NCI-H510A (cell line): ENCODE data around the gene CLDN1.

Source experiments
- DNase-seq: peaks from one replicate; lab custom pipeline; 2025; lab: John Stamatoyannopoulos, UW

The CLDN1 gene

DNA sequence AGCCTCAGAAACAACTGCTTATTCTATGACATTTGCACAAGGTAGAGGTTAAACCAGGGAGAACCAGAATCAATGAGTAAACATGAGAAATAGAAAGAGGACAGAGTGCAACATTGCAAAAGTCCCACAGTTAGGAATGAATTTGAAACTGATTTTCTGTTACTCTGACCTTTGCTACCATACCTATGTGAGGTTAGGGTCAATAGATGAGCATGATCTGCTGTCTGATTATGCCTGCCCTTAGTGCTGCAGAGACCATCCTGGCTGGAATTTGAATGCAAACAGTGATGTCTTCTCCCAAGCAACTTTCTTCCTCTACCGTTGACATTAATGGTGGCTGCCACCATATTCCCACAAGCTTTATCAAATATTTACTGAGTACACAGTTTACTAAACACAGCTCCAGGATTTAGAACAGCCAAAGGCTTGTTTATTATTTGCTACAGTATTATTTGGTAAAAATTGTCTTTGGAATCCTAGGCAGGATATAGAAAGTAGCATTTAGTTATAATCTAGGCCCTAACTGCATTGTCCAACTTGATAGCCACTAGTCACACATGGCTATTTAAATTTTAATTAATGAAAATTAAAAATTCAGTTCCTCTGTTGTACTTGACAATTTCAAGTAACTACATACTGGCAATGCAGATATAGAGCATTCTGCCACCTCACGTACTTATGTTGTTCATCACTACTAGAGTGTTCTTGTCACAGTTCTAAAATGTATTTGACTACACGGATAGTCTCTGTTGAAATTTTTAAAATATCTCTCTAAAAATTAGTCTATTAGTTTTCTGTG lies 8.9 kb upstream of the CLDN1 start:
- no peak for DNase-seq

- no peak for DNase-seq
These were observed 4.7 kb upstream of the CLDN1 start for GRCh38 chr3:190326930-190327329.

DNA sequence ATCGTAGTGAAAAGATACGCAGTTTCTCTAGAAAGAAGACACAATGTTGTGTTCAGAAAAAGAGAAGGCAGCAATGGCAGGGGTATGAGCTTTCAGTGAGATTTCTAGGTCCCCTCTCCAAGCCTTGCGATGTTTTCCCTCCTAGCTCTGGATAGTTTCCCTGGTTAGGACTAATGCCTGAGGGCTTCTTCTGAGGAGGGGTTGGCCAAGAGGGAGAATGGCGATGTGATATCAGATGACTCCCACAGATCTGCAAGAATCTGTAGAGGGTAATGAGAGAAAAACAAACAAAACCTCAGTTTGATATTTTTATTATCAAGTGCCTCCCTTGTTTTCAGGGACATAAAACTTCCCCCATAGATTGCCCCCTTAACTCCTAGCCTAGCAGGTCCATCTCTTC lies 4.1 kb upstream of the CLDN1 start:
- DNase-seq, result no peak

GRCh38 chr3:190325923-190326322 lies 3.7 kb upstream of the CLDN1 start:
- no peak for DNase-seq

- no peak for DNase-seq
These were observed 990 bp upstream of the CLDN1 start for GRCh38 chr3:190323246-190323626.

- no peak for DNase-seq
These were observed 479 bp upstream of the CLDN1 start for GRCh38 chr3:190322604-190323245.

DNA sequence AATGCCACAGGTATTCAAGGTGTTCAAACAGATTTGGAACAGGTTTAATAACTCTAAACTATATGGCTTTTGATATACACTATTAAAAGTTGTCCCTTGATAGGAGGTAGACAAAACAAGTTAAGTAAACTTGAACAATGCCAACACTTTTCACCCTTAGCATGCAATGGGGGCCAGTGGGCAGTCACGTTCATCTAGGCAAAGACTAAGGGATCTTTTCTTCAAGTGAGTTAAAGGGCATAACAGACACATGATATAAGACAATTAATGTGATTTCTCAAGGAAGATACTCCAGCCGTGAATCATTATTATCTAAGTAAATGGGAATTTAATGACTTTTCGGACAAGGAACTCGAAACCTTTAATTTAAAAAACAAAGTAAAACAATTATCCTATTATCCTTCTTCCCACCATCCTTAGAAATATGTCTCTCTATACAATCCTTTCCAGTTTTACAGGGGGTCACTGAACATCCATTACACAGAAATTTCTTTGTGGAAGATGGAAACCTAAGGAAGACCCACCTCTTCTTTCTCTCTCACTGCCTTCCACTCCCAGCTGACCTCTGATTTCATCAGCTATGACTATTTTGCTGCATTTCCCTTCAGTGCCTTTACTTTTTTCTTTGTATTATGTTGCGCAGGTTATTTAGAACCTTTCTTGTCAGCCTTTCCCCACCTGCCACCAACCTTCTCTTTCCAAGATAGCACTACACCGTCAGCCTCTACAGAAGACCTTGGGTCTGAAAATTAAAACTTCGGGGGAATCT lies 1.5 kb downstream of the CLDN1 start:
- no peak for DNase-seq

DNA sequence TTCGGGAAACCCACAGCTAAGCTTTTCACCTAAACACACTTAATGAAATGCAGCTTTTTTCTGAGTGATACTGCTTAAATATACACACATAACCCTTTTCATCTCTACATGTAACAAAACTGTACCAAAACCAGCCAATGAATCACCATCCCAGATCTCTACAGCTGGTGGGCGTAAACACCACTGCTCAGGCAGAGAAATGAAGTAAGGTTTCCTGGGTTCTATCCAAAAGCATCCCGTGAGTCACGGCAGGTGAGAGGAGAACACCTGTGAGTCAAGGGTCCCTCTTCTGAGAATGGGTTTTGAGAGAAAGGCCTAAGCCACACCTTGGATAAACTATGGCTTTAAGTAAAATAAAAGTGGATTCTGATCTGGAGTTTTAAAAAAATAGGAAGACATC lies 2.6 kb downstream of the CLDN1 start:
- no peak for DNase-seq

DNA sequence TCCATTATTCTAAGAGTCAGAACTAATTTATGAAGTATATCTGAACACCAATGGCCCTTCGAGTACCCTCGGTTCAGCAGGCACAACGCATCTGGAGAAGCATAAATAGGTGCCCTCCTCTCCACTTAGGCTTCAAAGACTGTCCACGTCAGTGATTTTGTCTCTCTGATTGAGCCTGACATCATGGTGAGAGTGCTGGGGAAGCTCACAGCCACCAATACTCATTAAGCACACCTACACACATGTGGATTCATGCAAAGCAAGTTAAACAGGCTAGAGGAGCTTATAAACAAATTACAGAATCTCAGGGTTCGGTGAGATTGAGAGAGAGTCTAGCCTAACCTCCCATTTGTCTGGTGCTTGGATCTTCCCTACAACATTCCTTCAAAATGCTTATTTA lies 3.6 kb downstream of the CLDN1 start:
- peak; percentile 20 for DNase-seq

GRCh38 chr3:190314741-190315140 lies 7.5 kb downstream of the CLDN1 start:
- DNase-seq, result no peak

GRCh38 chr3:190309414-190309813 lies 12.8 kb downstream of the CLDN1 start:
- no peak for DNase-seq

GRCh38 chr3:190308154-190308553 lies 14.1 kb downstream of the CLDN1 start:
- DNase-seq, result no peak

- no peak for DNase-seq
These were observed 15.1 kb downstream of the CLDN1 start for GRCh38 chr3:190307164-190307545.

DNA sequence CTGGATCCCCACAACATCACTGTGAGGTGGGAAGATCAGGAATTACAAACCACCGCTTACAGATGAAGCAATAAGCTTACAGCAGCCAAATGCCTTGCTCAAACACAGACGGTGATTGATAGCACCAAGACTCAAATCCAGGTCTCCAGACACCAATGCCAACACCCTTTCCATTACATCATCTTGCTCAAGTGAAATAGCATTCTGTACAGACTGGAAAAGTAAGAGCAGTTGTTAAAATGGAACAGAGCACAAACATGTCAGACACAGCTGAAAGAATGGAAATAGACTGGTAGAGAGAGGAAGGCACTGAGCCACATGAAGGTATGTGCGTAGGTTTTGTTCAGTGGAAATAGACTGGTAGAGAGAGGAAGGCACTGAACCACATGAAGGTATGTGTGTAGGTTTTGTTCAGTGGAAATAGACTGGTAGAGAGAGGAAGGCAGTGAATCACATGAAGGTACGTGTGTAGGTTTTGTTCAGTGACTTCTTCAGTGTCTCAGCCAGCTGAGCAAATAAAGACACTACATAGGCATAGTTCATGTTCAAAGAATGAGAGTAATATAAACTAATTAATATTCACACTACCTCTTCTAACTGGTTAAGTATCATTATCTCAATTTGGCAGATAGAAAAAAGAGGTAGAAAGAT lies 15.6 kb downstream of the CLDN1 start:
- DNase-seq, result peak; percentile 45

DNA sequence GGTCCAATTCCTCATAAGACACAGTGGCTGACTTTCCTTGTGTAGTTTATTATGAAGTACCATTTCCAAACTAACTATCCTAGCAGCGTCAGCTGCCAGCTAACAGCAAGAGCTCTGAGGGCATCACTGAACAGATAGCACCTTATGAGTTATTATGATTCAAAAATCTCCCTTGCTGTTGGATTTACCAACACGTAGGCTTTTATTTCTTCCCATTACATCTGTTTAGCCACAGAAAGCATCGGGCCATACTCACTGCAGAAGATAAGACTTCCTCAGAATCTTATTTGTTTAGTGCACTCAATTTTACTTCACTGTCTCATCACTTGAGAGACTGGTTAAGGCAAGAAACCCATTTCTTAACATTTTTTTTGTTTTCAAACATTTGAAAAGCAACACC lies 16.2 kb downstream of the CLDN1 start:
- DNase-seq, result no peak

- DNase-seq, result no peak
These were observed 16.8 kb downstream of the CLDN1 start for GRCh38 chr3:190305406-190305805.

GRCh38 chr3:190303884-190304283 lies 18.4 kb downstream of the CLDN1 start:
- no peak for DNase-seq

DNA sequence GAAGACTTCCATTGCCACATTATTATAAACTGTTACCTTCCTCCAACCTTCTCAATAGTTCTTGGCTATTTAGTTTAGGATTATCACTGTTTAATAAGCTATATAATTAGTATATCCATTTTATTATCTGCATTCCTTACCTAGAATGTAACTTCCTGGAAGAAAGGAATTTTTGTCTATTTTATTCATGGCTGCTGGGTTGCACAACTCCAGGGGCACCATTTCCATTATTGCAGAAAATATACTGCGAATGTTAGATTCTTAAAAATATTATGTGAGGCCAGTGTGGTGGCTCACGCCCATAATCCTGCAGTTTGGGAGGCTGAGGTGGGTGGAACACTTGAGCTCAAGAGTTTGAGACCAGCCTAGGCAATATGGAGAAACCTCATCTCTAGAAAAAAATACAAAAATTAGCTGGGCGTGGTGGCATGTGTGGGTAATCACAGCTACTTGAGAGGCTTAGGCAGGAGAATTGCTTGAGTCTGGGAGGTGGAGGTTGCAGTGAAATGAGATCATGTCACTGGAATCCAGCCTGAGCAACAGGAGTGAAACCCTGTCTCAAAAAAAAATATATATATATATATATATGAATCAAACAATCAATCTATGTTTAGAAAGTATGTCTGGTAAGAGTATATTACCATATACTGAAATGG lies 19.9 kb downstream of the CLDN1 start:
- no peak for DNase-seq

DNA sequence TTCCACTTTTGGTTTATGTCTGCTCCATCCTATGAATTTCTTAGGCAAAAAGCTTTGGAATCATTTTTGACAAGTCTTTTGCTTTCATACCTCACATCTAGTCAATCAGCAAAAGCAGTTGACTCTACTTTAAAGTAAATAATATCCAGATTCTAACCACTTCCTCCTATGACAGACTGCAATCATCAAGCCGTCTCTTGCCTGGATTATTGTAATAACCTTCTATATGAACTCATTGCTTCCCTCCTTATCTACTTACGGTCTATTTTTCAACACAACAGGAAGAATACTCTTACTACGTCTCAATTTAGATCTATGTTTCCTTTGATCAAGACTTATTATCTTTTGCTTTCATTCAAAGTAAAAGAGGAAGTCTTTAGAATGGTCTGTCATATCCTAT lies 20.7 kb downstream of the CLDN1 start:
- DNase-seq, result no peak

DNA sequence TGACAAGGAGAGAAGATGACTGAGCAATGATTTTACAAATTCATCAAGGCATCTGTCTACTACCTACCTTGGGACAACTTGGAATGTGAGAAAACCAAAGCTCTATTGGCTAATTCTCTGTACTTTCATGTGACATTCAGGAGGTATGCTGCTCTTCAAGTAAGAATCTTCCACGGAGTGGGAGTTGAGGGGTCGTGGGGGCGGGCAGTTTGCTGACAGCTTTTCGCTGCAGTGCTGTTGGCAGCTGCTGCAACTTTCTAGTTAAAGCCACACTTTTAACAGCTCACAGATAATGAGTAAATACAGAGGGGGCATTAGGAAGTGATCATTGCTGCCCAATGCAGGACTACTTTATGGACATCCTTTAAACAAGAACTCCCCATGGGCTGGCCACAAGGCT lies 22.3 kb downstream of the CLDN1 start:
- DNase-seq, result no peak

DNA sequence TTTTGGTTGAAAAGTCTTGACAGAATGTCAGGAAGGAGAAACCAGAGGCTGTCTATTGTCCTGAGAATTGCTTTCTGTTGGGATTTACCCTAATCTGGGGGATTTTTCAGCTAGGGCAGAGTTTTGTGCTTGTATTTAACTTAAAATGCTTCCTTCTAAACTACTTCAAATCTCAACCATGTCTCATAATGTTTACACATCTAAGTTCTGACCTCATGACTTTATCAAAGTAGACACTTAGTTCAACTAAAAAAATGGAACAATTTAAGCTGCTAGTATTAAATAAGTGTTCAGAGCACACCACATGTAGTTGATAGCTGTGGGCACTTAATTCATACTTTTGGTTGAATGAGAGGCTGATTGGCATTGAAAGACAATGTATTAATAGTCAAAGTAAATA lies 28.2 kb downstream of the CLDN1 start:
- DNase-seq, result no peak

GRCh38 chr3:190293621-190294020 lies 28.6 kb downstream of the CLDN1 start:
- no peak for DNase-seq
